Measurements from ENCODE around the gene RGS6.

The RGS6 gene

GRCh38 chr14:72120315-72120714 is 188.1 kb downstream of the RGS6 start:
- no peaks in the 10 kb centered on the region for H3K27me3 Mint-ChIP-seq
- H3K4me1 Mint-ChIP-seq = no peaks in the 10 kb centered on the region
- no peak for ATAC-seq
- no peak overlapping the region for H3K4me3 Mint-ChIP-seq
- H3K27ac Mint-ChIP-seq = no peak overlapping the region
- H3K9me3 Mint-ChIP-seq = peaks cover under 1% of the 10 kb centered on the region
- H3K36me3 Mint-ChIP-seq = no peaks in the 10 kb centered on the region

- ATAC-seq = no peak
- H3K27me3 Mint-ChIP-seq = peaks cover 14% of the 10 kb centered on the region
- H3K36me3 Mint-ChIP-seq = no peaks in the 10 kb centered on the region
- H3K4me1 Mint-ChIP-seq = no peaks in the 10 kb centered on the region
- H3K4me3 Mint-ChIP-seq = no peak overlapping the region
- H3K9me3 Mint-ChIP-seq = peaks cover 3% of the 10 kb centered on the region
- no peak overlapping the region for H3K27ac Mint-ChIP-seq
Observed at GRCh38 chr14:72123755-72124154, 191.5 kb downstream of the RGS6 start.

- H3K9me3 Mint-ChIP-seq = peaks cover 3% of the 10 kb centered on the region
- no peak overlapping the region for H3K4me3 Mint-ChIP-seq
- no peak overlapping the region for H3K27ac Mint-ChIP-seq
- no peak for ATAC-seq
- H3K4me1 Mint-ChIP-seq = no peaks in the 10 kb centered on the region
- peaks cover 16% of the 10 kb centered on the region for H3K27me3 Mint-ChIP-seq
- no peaks in the 10 kb centered on the region for H3K36me3 Mint-ChIP-seq
Observed at GRCh38 chr14:72124171-72124570, 191.9 kb downstream of the RGS6 start.

GRCh38 chr14:72126091-72126490 is 193.9 kb downstream of the RGS6 start:
- Mint-ChIP-seq H3K4me1 (no peaks in the 10 kb centered on the region), H3K27me3 (peaks cover 23% of the 10 kb centered on the region)
- ATAC-seq = no peak

GRCh38 chr14:72126561-72126960 is 194.3 kb downstream of the RGS6 start:
- ATAC-seq = no peak
- Mint-ChIP-seq H3K27ac (no peak overlapping the region), H3K4me1 (no peaks in the 10 kb centered on the region), H3K4me3 (no peak overlapping the region), H3K27me3 (peaks cover 25% of the 10 kb centered on the region), H3K36me3 (no peaks in the 10 kb centered on the region), H3K9me3 (peaks cover 3% of the 10 kb centered on the region)

More at GRCh38 chr14:72126091-72126490, 193.9 kb downstream of the RGS6 start:
- Mint-ChIP-seq H3K9me3 (peaks cover 3% of the 10 kb centered on the region), H3K4me3 (no peak overlapping the region), H3K27ac (no peak overlapping the region), H3K36me3 (no peaks in the 10 kb centered on the region)

- Mint-ChIP-seq H3K27ac (no peak overlapping the region), H3K27me3 (peaks cover 41% of the 10 kb centered on the region), H3K36me3 (no peaks in the 10 kb centered on the region), H3K4me1 (no peaks in the 10 kb centered on the region), H3K9me3 (peaks cover 3% of the 10 kb centered on the region), H3K4me3 (no peak overlapping the region)
- ATAC-seq = no peak
Observed at GRCh38 chr14:72128629-72129028, 196.4 kb downstream of the RGS6 start.

- no peak overlapping the region for H3K4me3 Mint-ChIP-seq
- ATAC-seq = no peak
- no peaks in the 10 kb centered on the region for H3K36me3 Mint-ChIP-seq
- peaks cover 3% of the 10 kb centered on the region for H3K9me3 Mint-ChIP-seq
- no peaks in the 10 kb centered on the region for H3K4me1 Mint-ChIP-seq
- no peak overlapping the region for H3K27ac Mint-ChIP-seq
- peaks cover 48% of the 10 kb centered on the region for H3K27me3 Mint-ChIP-seq
Observed at GRCh38 chr14:72129291-72129690, 197.1 kb downstream of the RGS6 start.

DNA sequence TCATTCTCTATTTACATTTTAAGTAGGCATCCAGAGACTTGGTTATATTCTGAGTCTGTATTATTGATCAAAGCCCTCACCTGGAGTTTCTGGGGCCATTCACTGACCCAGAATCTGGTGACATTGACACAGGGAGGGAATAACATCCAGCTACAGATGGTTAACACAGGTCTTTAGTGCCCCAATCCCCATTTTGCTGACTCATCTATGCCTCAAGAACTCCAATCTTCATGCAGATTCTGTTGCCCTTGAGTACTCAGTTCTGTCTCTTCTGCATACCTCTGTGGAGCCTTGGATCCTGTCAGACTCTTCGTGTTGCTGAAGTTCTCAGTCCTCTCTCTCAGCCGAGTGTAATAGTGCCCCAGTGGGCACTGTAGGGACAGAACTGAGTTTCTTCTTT is 208.9 kb downstream of the RGS6 start:
- ATAC-seq = no peak
- Mint-ChIP-seq H3K4me3 (no peak overlapping the region), H3K36me3 (no peaks in the 10 kb centered on the region), H3K27ac (no peak overlapping the region), H3K9me3 (peaks cover 3% of the 10 kb centered on the region), H3K4me1 (no peaks in the 10 kb centered on the region), H3K27me3 (peaks cover 23% of the 10 kb centered on the region)

DNA sequence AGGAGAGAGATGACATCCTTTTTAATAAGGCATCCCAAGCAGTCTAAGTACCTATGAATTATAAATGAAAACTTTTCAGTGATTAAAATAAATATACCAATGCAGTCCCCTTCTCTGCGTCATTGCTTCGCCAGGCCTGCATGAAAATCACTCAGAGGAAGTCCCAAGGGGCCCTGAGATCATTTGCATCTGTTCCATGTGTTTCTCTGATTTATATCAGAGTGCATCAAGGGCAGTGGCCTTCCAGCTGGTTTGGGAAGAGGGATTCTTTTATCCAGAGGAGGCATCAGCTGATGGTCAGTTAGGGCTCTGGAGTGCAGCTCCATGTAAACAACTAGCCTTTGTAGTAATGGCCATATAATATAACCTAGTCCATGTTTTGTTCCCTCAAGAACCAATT is 210.1 kb downstream of the RGS6 start:
- H3K27me3 Mint-ChIP-seq = peaks cover 30% of the 10 kb centered on the region

GRCh38 chr14:72146241-72146640 is 214.0 kb downstream of the RGS6 start:
- Mint-ChIP-seq H3K27me3 (peaks cover 59% of the 10 kb centered on the region), H3K4me3 (no peak overlapping the region), H3K27ac (no peak overlapping the region), H3K4me1 (no peaks in the 10 kb centered on the region), H3K9me3 (no peaks in the 10 kb centered on the region), H3K36me3 (no peaks in the 10 kb centered on the region)
- no peak for ATAC-seq

More for the DNA sequence above, 210.1 kb downstream of the RGS6 start:
- Mint-ChIP-seq H3K36me3 (no peaks in the 10 kb centered on the region), H3K9me3 (no peaks in the 10 kb centered on the region), H3K4me1 (no peaks in the 10 kb centered on the region), H3K27ac (no peak overlapping the region), H3K4me3 (no peak overlapping the region)
- ATAC-seq = no peak

- H3K4me1 Mint-ChIP-seq = no peaks in the 10 kb centered on the region
- H3K9me3 Mint-ChIP-seq = peaks cover 3% of the 10 kb centered on the region
- peaks cover 34% of the 10 kb centered on the region for H3K27me3 Mint-ChIP-seq
- ATAC-seq = no peak
- H3K27ac Mint-ChIP-seq = no peak overlapping the region
- no peaks in the 10 kb centered on the region for H3K36me3 Mint-ChIP-seq
- no peak overlapping the region for H3K4me3 Mint-ChIP-seq
Observed at GRCh38 chr14:72154645-72155378, 222.6 kb downstream of the RGS6 start.

DNA sequence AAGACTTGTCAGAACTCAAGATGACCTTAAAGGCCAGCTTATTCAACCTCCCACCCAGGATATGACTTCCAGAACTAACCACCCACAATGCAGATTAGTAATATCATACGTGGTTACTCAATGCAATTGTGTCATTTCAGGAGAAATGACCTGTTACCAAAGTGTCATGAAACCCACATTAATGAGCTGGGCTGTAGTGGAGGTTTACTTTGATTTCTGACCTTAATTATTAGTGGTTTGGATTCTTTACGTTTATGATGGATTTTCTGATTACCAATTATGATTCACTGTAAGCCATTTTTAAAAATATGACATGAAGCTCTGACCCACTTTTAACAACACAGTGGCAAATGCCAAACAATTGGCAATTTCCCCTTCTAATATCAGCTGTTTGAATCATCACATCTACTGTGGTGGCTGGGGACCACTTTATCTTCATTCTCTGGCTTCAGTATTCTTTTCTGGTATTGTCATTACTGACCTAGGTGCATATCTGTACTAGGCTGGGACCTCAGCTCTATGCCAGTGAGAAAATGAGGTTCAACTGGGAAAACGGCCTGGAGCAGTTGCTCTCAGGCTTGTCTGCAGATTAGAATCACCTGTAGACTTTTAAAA is 223.3 kb downstream of the RGS6 start:
- Mint-ChIP-seq H3K27me3 (peaks cover 34% of the 10 kb centered on the region), H3K4me3 (no peak overlapping the region), H3K27ac (no peak overlapping the region), H3K4me1 (no peaks in the 10 kb centered on the region), H3K36me3 (no peaks in the 10 kb centered on the region), H3K9me3 (peaks cover 3% of the 10 kb centered on the region)
- peak; percentile 55 for ATAC-seq

DNA sequence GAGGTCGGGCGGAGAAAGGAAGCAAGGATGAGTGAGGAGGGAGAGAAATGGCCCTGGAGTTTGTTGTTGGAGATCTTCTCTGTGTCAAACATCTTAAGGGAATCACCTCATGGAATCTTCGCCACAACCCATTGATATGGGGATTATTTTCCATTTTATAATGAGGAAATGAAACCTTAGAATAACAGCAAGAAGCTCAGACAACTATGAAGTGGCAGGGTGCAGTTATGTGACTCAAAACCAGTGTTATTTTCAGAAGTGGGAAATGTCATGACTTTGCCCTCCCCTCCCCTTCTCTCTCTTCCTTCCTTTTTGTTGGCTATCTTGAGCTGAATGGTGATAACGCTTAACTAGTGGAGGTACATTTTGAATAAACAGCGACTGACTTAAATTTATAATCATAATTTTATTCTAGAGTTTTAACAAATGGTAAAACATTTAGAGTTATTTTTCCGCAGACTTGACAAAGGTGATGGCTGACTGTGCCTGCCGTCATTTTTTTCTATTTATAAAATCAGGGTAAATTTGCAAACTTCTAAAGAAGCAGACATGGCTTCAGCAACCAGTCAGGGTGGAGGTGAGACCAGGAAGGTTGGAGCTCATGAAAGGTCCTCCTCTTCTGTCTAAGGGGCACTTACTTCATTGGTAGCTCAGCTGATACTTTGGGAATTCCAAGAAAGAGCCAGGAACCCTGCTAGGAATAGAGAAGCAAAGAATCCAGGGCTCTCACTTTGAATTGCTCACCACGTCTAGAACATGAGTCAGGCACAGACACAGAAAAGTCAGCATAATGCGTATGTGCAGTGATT is 232.4 kb downstream of the RGS6 start:
- no peaks in the 10 kb centered on the region for H3K36me3 Mint-ChIP-seq
- H3K4me3 Mint-ChIP-seq = no peak overlapping the region
- peaks cover 23% of the 10 kb centered on the region for H3K4me1 Mint-ChIP-seq
- peaks cover 38% of the 10 kb centered on the region for H3K27me3 Mint-ChIP-seq
- ATAC-seq = peak; percentile 87
- H3K9me3 Mint-ChIP-seq = peaks cover 3% of the 10 kb centered on the region
- H3K27ac Mint-ChIP-seq = peak overlapping the region; percentile 44

GRCh38 chr14:72165229-72165698 is 233.0 kb downstream of the RGS6 start:
- no peaks in the 10 kb centered on the region for H3K36me3 Mint-ChIP-seq
- no peak overlapping the region for H3K27ac Mint-ChIP-seq
- peaks cover 7% of the 10 kb centered on the region for H3K9me3 Mint-ChIP-seq
- peaks cover 23% of the 10 kb centered on the region for H3K4me1 Mint-ChIP-seq
- no peak overlapping the region for H3K4me3 Mint-ChIP-seq
- ATAC-seq = no peak
- H3K27me3 Mint-ChIP-seq = peaks cover 45% of the 10 kb centered on the region

GRCh38 chr14:72169521-72169920 is 237.3 kb downstream of the RGS6 start:
- Mint-ChIP-seq H3K4me3 (no peak overlapping the region), H3K4me1 (peaks cover 12% of the 10 kb centered on the region), H3K36me3 (no peaks in the 10 kb centered on the region), H3K9me3 (peaks cover 4% of the 10 kb centered on the region), H3K27ac (no peak overlapping the region), H3K27me3 (peaks cover 46% of the 10 kb centered on the region)
- ATAC-seq = no peak

All from stimulated activated memory B cell treated with anti-CD40 and anti-IgM and Interleukin-4, amounts not matched to agents 10 μg/mL and 1 μg/mL and 100 μg/mL, for 72 hours (primary cell).